Astrocyte of the spinal cord (primary cell): ENCODE measurements around the gene KLHL10.

Experiments
- DNase-seq: peaks from one replicate; pipeline ENCODE4 v3.0.0; 2011; ENCODE audit warnings: low read depth, low spot score
- H3K4me3 ChIP-seq: 2 replicates; pipeline ENCODE4 v1.5.1; 2011; ENCODE audit warnings: low read depth, mild to moderate bottlenecking, low read length, moderate library complexity
- in situ Hi-C: cut with HindIII; loops from 2 replicates; pipeline ENCODE4 v1.10.0; 2017; ENCODE audit warnings: low sequenced_read_pairs
- TF ChIP-seq, protein P1 (sequence below): IDR thresholded peaks from 2 replicates; pipeline ENCODE4 v1.5.1; 2012; ENCODE audit warnings: low read depth, mild to moderate bottlenecking, low read length, inconsistent platforms

Gene KLHL10

GRCh38 chr17:41797377-41797776 is 40.2 kb upstream of the KLHL10 start:
- no peak overlapping the region for H3K4me3 ChIP-seq
- TF ChIP-seq, protein P1, sequence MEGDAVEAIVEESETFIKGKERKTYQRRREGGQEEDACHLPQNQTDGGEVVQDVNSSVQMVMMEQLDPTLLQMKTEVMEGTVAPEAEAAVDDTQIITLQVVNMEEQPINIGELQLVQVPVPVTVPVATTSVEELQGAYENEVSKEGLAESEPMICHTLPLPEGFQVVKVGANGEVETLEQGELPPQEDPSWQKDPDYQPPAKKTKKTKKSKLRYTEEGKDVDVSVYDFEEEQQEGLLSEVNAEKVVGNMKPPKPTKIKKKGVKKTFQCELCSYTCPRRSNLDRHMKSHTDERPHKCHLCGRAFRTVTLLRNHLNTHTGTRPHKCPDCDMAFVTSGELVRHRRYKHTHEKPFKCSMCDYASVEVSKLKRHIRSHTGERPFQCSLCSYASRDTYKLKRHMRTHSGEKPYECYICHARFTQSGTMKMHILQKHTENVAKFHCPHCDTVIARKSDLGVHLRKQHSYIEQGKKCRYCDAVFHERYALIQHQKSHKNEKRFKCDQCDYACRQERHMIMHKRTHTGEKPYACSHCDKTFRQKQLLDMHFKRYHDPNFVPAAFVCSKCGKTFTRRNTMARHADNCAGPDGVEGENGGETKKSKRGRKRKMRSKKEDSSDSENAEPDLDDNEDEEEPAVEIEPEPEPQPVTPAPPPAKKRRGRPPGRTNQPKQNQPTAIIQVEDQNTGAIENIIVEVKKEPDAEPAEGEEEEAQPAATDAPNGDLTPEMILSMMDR, result no peak
- in situ Hi-C loops, result no loop called here
- no peak for DNase-seq

GRCh38 chr17:41799366-41799765 is 38.3 kb upstream of the KLHL10 start:
- in situ Hi-C loops, result no loop called here
- no peak for DNase-seq
- TF ChIP-seq, protein P1, result no peak
- no peak overlapping the region for H3K4me3 ChIP-seq

GRCh38 chr17:41800601-41801373 is 36.8 kb upstream of the KLHL10 start:
- DNase-seq, result no peak
- in situ Hi-C loops, result loop anchor here (10.0 kb wide), 1 partner anchor 76 kb away; no protein-coding TSS in a partner anchor
- TF ChIP-seq, protein P1, result no peak
- no peak overlapping the region for H3K4me3 ChIP-seq

DNA sequence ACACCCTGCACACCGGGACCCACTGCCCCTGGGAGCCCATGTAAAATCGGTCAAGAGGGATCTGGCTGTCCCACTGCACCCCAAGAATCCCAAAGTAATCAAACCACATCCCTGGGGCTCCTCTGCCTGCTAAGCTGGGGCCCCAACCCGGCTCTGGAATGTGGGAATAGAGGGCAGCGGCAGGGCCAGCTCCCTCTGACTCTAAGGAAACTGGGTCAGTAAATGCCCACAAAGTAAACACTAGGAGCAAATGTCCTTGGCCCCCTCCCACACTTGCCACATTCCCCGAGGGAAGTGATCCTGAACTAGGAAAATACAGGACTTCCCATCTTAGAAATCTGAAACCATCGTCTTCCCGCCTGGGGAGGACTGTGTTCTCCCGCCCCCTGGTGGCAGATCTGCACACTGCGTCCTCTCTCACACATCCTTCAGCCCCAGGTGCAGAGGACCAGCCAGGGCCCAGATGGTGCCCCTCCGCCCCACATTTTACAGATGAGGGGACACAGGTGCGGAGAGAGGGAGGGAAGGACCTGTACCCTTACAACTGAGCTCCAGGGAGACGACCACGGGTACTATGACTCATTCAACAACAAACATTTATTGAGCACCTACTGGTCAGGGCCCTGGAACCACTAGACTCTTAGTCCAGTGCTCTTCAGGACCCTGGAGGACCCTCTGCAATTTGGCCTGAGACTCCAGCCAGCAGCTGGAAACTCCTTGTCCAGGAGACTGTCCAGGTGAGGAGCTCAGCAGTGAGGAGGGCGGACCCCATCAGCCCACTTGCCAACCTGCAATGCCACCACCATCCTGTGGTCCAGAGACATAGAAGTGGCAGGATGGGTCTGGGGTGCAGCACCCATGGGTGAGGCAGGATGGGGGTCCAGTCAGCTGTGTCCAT is 36.0 kb upstream of the KLHL10 start:
- peak; percentile 74 for DNase-seq
- H3K4me3 ChIP-seq, result no peak overlapping the region
- TF ChIP-seq, protein P1, result peak; percentile 94
- in situ Hi-C loops, result loop anchor here (10.0 kb wide), 1 partner anchor 77 kb away; no protein-coding TSS in a partner anchor

DNA sequence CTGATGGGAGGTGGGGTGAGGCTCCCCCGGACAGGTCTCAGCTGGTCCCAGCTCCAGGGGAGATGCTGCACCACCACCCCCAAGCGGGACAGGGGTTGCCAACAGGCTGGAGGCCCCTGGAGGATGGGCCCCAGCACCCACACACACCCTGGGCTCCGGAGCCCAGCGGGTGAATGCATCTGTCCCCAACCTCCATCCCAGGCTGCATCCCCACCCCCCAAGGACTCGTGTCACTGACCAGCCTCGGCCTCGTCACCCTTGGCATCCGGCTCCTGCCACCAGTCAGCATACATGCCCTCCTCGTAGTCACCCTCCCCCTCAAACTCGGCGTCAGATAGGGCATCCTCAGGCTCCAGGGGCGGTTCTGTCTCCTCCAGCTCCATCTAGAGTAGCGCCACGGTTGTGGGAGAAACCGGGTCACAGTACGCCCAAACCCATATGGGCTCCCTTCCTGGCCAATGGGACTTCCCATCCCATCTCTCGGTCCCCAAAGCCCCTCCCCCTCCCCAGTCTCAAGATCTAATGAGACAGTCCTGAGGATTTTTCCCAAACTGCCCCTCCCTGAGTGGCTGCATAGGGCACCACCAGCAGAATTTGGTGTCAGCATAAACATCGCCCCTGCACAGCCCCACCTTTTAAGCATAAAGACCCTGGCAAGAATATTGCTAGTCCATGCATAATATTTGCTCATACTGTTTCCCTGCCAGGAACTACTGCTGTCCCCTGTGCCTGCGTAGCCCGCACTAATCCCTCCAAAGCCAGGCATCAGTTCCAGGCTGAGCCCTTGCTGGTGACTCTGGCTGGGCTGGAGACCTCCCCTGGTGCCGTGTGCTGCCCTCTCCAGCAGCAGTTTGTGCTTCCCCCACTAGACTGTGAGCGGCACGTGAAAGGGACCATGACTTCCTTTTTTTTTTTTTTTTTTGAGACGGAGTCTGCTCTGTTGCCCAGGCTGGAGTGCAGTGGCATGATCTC is 34.3 kb upstream of the KLHL10 start:
- DNase-seq, result no peak
- TF ChIP-seq, protein P1, result no peak

More for the DNA sequence above, 34.3 kb upstream of the KLHL10 start:
- no peak overlapping the region for H3K4me3 ChIP-seq
- in situ Hi-C loops, result loop anchor here (10.0 kb wide), 1 partner anchor 79 kb away; no protein-coding TSS in a partner anchor
